GM23338 (cell line): ENCODE measurements around the gene SSBP2. TPM values are rescaled to one million over a fixed set of nuclear protein-coding genes. Genes with fewer than 3 reads are reported as not detected.

Source experiments
- ATAC-seq: fragments of 200-7000 bp; cut with Tn5 transposase; 3 replicates; pipeline ENCODE4 v1.9.1; 2020
- DNase-seq: peaks from one replicate; pipeline ENCODE4 v3.0.0-alpha.2; 2015; ENCODE audit warnings: low spot score
- H2AFZ ChIP-seq: fragments of 200-600 bp; sonication (generic); 2 replicates; pipeline ENCODE4 v1.8.0; 2016; ENCODE audit warnings: antibody characterized with exemption, mild to moderate bottlenecking, moderate library complexity
- H3F3A ChIP-seq: fragments of 200-600 bp; sonication (generic); replicated peaks from 2 replicates; pipeline ENCODE4 v1.8.0; 2017; ENCODE audit warnings: antibody characterized with exemption, mixed run types, low read depth
- H3K27ac ChIP-seq: fragments of 200-600 bp; sonication (generic); 2 replicates; pipeline ENCODE4 v1.6.1; 2016; ENCODE audit warnings: low read depth
- H3K27me3 ChIP-seq: fragments of 200-600 bp; sonication (generic); 2 replicates; pipeline ENCODE4 v1.8.0; 2016; ENCODE audit warnings: mild to moderate bottlenecking, mixed run types, moderate library complexity; ENCODE audit not compliant: insufficient read depth
- H3K36me3 ChIP-seq: fragments of 200-600 bp; sonication (generic); 2 replicates; pipeline ENCODE4 v1.8.0; 2016; ENCODE audit warnings: mild to moderate bottlenecking; ENCODE audit not compliant: insufficient read depth
- H3K4me1 ChIP-seq: fragments of 200-600 bp; sonication (generic); 2 replicates; pipeline ENCODE4 v1.8.0; 2016; ENCODE audit warnings: mild to moderate bottlenecking, moderate library complexity; ENCODE audit not compliant: insufficient read depth
- H3K4me2 ChIP-seq: fragments of 200-600 bp; sonication (generic); 2 replicates; pipeline ENCODE4 v1.7.1; 2017; ENCODE audit warnings: mixed run types
- H3K4me3 ChIP-seq: fragments of 200-600 bp; sonication (generic); 2 replicates; pipeline ENCODE4 v1.6.1; 2016; ENCODE audit warnings: mixed run types
- H3K79me2 ChIP-seq: fragments of 200-600 bp; sonication (generic); replicated peaks from 2 replicates; pipeline ENCODE4 v1.8.0; 2017; ENCODE audit warnings: mild to moderate bottlenecking; ENCODE audit not compliant: insufficient read depth
- H3K9me2 ChIP-seq: fragments of 200-600 bp; sonication (generic); 2 replicates; pipeline ENCODE4 v1.8.0; 2017; ENCODE audit not compliant: insufficient read depth
- H4K20me1 ChIP-seq: fragments of 200-600 bp; sonication (generic); replicated peaks from 2 replicates; pipeline ENCODE4 v1.8.0; 2017; ENCODE audit warnings: mild to moderate bottlenecking; ENCODE audit not compliant: insufficient read depth
- H3K27ac Mint-ChIP-seq: 2 replicates; pipeline ENCODE4 v1.8.0; 2020; ENCODE audit warnings: inconsistent platforms, mild to moderate bottlenecking, moderate library complexity, mixed read lengths
- H3K27me3 Mint-ChIP-seq: 3 replicates; pipeline ENCODE4 v1.8.0; 2022; ENCODE audit warnings: low read depth, mild to moderate bottlenecking, moderate library complexity, mixed read lengths, inconsistent platforms; ENCODE audit not compliant: insufficient read depth, poor library complexity
- H3K36me3 Mint-ChIP-seq: 3 replicates; pipeline ENCODE4 v1.8.0; 2021; ENCODE audit warnings: low read depth, mild to moderate bottlenecking, inconsistent platforms, moderate library complexity, mixed read lengths
- H3K4me1 Mint-ChIP-seq: 3 replicates; pipeline ENCODE4 v1.8.0; 2020; ENCODE audit warnings: mild to moderate bottlenecking, inconsistent platforms, mixed read lengths
- H3K4me3 Mint-ChIP-seq: 3 replicates; pipeline ENCODE4 v1.8.0; 2021; ENCODE audit warnings: moderate library complexity, mild to moderate bottlenecking, inconsistent platforms, mixed read lengths
- H3K9me3 Mint-ChIP-seq: 3 replicates; pipeline ENCODE4 v1.8.0; 2020; ENCODE audit warnings: moderate library complexity, mild to moderate bottlenecking, inconsistent platforms, mixed read lengths
- CREB1 ChIP-seq: fragments of 250-450 bp; sonication (Bioruptor Pico); IDR thresholded peaks from 2 replicates; pipeline ENCODE4 v1.5.0; 2020; ENCODE audit warnings: low read depth, mild to moderate bottlenecking, moderate library complexity
- EZH2 ChIP-seq: fragments of 200-600 bp; sonication (generic); IDR thresholded peaks from one replicate; pipeline ENCODE4 v1.8.0; 2017; ENCODE audit warnings: antibody characterized with exemption, mild to moderate bottlenecking, low read depth; ENCODE audit not compliant: unreplicated experiment
- JUNB ChIP-seq: IDR thresholded peaks from one replicate; pipeline ENCODE4 v1.6.1; 2016; ENCODE audit warnings: antibody characterized with exemption; ENCODE audit not compliant: unreplicated experiment
- NANOG ChIP-seq: IDR thresholded peaks from 2 replicates; pipeline ENCODE4 v1.6.1; 2016; ENCODE audit warnings: antibody characterized with exemption, borderline replicate concordance
- POLR2AphosphoS5 ChIP-seq: IDR thresholded peaks from 2 replicates; pipeline ENCODE4 v1.6.1; 2016; ENCODE audit warnings: antibody characterized with exemption, low read depth
- STAT1 ChIP-seq: IDR thresholded peaks from one replicate; pipeline ENCODE4 v1.6.1; 2016; ENCODE audit warnings: antibody characterized with exemption; ENCODE audit not compliant: unreplicated experiment
- ZNF114 ChIP-seq: fragments of 250-450 bp; sonication (Bioruptor Pico); IDR thresholded peaks from 2 replicates; pipeline ENCODE4 v1.5.0; 2020; ENCODE audit warnings: mild to moderate bottlenecking, moderate library complexity
- ZNF331 ChIP-seq: fragments of 250-450 bp; sonication (Bioruptor Pico); IDR thresholded peaks from 2 replicates; pipeline ENCODE4 v1.5.0; 2020; ENCODE audit warnings: low read depth, mild to moderate bottlenecking, moderate library complexity
- polyA plus RNA-seq: library from polyadenylated mRNA; unstranded; fragments of >200 nt; fragmentation: Nextera tagmentation; extraction: Ambion mirVana; gene quantifications from 2 replicates; pipeline ENCODE4 v1.2.1, GENCODE V29; 2016
- total RNA-seq: library from RNA; depleted of rRNA; stranded (reverse); fragments of >200 nt; shearing (Covaris generic); gene quantifications from 2 replicates; pipeline ENCODE4 v1.2.3, GENCODE V29; 2014
- TF ChIP-seq, protein P1 (sequence below): IDR thresholded peaks from 2 replicates; pipeline ENCODE4 v1.6.1; 2016; ENCODE audit warnings: antibody characterized with exemption
- TF ChIP-seq, protein P2 (sequence below), 2 experiments: fragments of 200-600 bp in 1 of 2; sonication (generic) in 1 of 2; conservative IDR thresholded peaks; 2 replicates each; pipeline versions ENCODE4 v1.5.1 to v1.6.1; 2016 to 2017; ENCODE audit warnings: antibody characterized with exemption in 2 of 2, low read depth in 2 of 2, mild to moderate bottlenecking in 2 of 2, moderate library complexity in 1 of 2
- TF ChIP-seq, protein P3 (sequence below): fragments of 250-450 bp; sonication (Bioruptor Pico); IDR thresholded peaks from 2 replicates; pipeline ENCODE4 v1.5.0; 2020; ENCODE audit warnings: mild to moderate bottlenecking, moderate library complexity
- TF ChIP-seq, protein P4 (sequence below): IDR thresholded peaks from one replicate; pipeline ENCODE4 v1.6.1; 2018; ENCODE audit warnings: antibody characterized with exemption; ENCODE audit not compliant: unreplicated experiment

SSBP2 gene
- total and polyA plus RNA-seq, 2 experiments from 2014 or later: 21.5 to 24.7 TPM

DNA sequence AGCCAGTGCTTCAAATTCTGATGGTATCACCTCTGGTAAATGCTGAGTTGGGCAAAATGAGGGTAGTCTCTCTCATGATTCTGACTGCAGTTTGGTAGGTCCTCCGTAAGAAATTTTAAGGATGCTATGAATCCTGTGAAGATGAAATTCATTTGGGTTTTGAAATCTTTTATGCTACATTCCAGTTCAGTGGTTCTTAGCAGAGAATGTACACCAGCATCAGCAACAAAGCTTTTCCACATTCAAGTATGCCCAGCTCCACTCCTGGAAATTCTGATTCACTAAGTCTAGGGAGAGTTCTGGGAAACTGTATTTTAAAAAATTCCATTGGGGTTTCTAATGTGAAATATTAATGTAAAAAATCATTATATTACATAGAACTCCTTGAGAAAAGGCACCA is 323.3 kb downstream of the SSBP2 start:
- Histone ChIP-seq H3K36me3 (no peaks in the 10 kb centered on the region), H3K4me1 (peaks cover 11% of the 10 kb centered on the region; the same call in 1 of the 2 replicates), H3K4me3 (no peak overlapping the region), H3F3A (no peaks in the 10 kb centered on the region), H3K79me2 (no peaks in the 10 kb centered on the region), H3K27ac (no peak overlapping the region), H2AFZ (no peak overlapping the region), H4K20me1 (no peaks in the 10 kb centered on the region), H3K27me3 (no peaks in the 10 kb centered on the region), H3K4me2 (no peak overlapping the region), H3K9me2 (no peaks in the 10 kb centered on the region)
- H3K4me3 Mint-ChIP-seq: no peak overlapping the region
- DNase-seq: no peak
- H3K27me3 Mint-ChIP-seq: no peaks in the 10 kb centered on the region
- H3K27ac Mint-ChIP-seq: no peak overlapping the region
- H3K9me3 Mint-ChIP-seq: peaks cover 6% of the 10 kb centered on the region; the same call in 2 of the 3 replicates
- TF ChIP-seq, protein P1, sequence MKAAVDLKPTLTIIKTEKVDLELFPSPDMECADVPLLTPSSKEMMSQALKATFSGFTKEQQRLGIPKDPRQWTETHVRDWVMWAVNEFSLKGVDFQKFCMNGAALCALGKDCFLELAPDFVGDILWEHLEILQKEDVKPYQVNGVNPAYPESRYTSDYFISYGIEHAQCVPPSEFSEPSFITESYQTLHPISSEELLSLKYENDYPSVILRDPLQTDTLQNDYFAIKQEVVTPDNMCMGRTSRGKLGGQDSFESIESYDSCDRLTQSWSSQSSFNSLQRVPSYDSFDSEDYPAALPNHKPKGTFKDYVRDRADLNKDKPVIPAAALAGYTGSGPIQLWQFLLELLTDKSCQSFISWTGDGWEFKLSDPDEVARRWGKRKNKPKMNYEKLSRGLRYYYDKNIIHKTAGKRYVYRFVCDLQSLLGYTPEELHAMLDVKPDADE: no peak
- TF ChIP-seq EZH2 (no peak), NANOG (no peak), ZNF331 (no peak), JUNB (no peak), POLR2AphosphoS5 (no peak), STAT1 (no peak), ZNF114 (CRISPR knock-in tag) (no peak), CREB1 (CRISPR knock-in tag) (no peak)
- TF ChIP-seq, protein P2, sequence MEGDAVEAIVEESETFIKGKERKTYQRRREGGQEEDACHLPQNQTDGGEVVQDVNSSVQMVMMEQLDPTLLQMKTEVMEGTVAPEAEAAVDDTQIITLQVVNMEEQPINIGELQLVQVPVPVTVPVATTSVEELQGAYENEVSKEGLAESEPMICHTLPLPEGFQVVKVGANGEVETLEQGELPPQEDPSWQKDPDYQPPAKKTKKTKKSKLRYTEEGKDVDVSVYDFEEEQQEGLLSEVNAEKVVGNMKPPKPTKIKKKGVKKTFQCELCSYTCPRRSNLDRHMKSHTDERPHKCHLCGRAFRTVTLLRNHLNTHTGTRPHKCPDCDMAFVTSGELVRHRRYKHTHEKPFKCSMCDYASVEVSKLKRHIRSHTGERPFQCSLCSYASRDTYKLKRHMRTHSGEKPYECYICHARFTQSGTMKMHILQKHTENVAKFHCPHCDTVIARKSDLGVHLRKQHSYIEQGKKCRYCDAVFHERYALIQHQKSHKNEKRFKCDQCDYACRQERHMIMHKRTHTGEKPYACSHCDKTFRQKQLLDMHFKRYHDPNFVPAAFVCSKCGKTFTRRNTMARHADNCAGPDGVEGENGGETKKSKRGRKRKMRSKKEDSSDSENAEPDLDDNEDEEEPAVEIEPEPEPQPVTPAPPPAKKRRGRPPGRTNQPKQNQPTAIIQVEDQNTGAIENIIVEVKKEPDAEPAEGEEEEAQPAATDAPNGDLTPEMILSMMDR (conservative IDR thresholded peaks at IDR 0.05; ENCODE audit: low read depth in 2 of 2): no peak
- TF ChIP-seq, protein P3, sequence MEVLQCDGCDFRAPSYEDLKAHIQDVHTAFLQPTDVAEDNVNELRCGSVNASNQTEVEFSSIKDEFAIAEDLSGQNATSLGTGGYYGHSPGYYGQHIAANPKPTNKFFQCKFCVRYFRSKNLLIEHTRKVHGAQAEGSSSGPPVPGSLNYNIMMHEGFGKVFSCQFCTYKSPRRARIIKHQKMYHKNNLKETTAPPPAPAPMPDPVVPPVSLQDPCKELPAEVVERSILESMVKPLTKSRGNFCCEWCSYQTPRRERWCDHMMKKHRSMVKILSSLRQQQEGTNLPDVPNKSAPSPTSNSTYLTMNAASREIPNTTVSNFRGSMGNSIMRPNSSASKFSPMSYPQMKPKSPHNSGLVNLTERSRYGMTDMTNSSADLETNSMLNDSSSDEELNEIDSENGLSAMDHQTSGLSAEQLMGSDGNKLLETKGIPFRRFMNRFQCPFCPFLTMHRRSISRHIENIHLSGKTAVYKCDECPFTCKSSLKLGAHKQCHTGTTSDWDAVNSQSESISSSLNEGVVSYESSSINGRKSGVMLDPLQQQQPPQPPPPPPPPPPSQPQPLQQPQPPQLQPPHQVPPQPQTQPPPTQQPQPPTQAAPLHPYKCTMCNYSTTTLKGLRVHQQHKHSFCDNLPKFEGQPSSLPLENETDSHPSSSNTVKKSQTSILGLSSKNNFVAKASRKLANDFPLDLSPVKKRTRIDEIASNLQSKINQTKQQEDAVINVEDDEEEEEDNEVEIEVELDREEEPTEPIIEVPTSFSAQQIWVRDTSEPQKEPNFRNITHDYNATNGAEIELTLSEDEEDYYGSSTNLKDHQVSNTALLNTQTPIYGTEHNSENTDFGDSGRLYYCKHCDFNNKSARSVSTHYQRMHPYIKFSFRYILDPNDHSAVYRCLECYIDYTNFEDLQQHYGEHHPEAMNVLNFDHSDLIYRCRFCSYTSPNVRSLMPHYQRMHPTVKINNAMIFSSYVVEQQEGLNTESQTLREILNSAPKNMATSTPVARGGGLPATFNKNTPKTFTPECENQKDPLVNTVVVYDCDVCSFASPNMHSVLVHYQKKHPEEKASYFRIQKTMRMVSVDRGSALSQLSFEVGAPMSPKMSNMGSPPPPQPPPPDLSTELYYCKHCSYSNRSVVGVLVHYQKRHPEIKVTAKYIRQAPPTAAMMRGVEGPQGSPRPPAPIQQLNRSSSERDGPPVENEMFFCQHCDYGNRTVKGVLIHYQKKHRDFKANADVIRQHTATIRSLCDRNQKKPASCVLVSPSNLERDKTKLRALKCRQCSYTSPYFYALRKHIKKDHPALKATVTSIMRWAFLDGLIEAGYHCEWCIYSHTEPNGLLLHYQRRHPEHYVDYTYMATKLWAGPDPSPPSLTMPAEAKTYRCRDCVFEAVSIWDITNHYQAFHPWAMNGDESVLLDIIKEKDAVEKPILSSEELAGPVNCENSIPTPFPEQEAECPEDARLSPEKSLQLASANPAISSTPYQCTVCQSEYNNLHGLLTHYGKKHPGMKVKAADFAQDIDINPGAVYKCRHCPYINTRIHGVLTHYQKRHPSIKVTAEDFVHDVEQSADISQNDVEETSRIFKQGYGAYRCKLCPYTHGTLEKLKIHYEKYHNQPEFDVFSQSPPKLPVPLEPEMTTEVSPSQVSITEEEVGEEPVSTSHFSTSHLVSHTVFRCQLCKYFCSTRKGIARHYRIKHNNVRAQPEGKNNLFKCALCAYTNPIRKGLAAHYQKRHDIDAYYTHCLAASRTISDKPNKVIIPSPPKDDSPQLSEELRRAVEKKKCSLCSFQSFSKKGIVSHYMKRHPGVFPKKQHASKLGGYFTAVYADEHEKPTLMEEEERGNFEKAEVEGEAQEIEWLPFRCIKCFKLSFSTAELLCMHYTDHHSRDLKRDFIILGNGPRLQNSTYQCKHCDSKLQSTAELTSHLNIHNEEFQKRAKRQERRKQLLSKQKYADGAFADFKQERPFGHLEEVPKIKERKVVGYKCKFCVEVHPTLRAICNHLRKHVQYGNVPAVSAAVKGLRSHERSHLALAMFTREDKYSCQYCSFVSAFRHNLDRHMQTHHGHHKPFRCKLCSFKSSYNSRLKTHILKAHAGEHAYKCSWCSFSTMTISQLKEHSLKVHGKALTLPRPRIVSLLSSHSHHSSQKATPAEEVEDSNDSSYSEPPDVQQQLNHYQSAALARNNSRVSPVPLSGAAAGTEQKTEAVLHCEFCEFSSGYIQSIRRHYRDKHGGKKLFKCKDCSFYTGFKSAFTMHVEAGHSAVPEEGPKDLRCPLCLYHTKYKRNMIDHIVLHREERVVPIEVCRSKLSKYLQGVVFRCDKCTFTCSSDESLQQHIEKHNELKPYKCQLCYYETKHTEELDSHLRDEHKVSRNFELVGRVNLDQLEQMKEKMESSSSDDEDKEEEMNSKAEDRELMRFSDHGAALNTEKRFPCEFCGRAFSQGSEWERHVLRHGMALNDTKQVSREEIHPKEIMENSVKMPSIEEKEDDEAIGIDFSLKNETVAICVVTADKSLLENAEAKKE (CRISPR knock-in tag): no peak
- TF ChIP-seq, protein P4, sequence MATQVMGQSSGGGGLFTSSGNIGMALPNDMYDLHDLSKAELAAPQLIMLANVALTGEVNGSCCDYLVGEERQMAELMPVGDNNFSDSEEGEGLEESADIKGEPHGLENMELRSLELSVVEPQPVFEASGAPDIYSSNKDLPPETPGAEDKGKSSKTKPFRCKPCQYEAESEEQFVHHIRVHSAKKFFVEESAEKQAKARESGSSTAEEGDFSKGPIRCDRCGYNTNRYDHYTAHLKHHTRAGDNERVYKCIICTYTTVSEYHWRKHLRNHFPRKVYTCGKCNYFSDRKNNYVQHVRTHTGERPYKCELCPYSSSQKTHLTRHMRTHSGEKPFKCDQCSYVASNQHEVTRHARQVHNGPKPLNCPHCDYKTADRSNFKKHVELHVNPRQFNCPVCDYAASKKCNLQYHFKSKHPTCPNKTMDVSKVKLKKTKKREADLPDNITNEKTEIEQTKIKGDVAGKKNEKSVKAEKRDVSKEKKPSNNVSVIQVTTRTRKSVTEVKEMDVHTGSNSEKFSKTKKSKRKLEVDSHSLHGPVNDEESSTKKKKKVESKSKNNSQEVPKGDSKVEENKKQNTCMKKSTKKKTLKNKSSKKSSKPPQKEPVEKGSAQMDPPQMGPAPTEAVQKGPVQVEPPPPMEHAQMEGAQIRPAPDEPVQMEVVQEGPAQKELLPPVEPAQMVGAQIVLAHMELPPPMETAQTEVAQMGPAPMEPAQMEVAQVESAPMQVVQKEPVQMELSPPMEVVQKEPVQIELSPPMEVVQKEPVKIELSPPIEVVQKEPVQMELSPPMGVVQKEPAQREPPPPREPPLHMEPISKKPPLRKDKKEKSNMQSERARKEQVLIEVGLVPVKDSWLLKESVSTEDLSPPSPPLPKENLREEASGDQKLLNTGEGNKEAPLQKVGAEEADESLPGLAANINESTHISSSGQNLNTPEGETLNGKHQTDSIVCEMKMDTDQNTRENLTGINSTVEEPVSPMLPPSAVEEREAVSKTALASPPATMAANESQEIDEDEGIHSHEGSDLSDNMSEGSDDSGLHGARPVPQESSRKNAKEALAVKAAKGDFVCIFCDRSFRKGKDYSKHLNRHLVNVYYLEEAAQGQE: no peak
- peaks cover 13% of the 10 kb centered on the region for H3K4me1 Mint-ChIP-seq
- no peak for ATAC-seq
- peaks cover 5% of the 10 kb centered on the region; the same call in 2 of the 3 replicates for H3K36me3 Mint-ChIP-seq
